CD14-positive monocyte (primary cell): ENCODE results near the gene ITGA5. TPM values are rescaled to one million over a fixed set of nuclear protein-coding genes. Genes with fewer than 3 reads are reported as not detected.
A peak's percentile ranks its signal among the peaks of the same experiment; 100 is the strongest.

ENCODE experiments used
- DNase-seq, 3 donors: peaks; one replicate each; pipeline ENCODE4 v3.0.0-alpha.2; 2011 to 2022
- H2AFZ ChIP-seq: 2 replicates; pipeline ENCODE4 v1.6.0; 2012; ENCODE audit warnings: mild to moderate bottlenecking, low read depth, low read length, inconsistent platforms; ENCODE audit not compliant: insufficient read depth, poor library complexity, severe bottlenecking
- H3K27ac ChIP-seq, 2 donors: 1 replicate in 1 of 2; 2 replicates in 1 of 2; pipeline ENCODE4 v1.5.1; 2012 to 2013; ENCODE audit warnings: low read length in 2 of 2, control low read depth in 1 of 2, inconsistent platforms in 1 of 2, low read depth in 1 of 2, mild to moderate bottlenecking in 1 of 2
- H3K27me3 ChIP-seq, 2 donors: one replicate each; pipeline versions ENCODE4 v1.6.0 to v1.6.1; 2011 to 2013; ENCODE audit warnings: low read length in 2 of 2; ENCODE audit not compliant: control insufficient read depth in 2 of 2, insufficient read depth in 2 of 2
- H3K36me3 ChIP-seq, 2 donors: replicated peaks in 1 of 2; 1 replicate in 1 of 2; 2 replicates in 1 of 2; pipeline versions ENCODE4 v1.5.1 to v1.6.1; 2012 to 2013; ENCODE audit warnings: low read length in 2 of 2, control low read depth in 1 of 2, inconsistent platforms in 1 of 2, mild to moderate bottlenecking in 1 of 2; ENCODE audit not compliant: insufficient read depth in 2 of 2, control insufficient read depth in 1 of 2
- H3K4me1 ChIP-seq, 2 donors: 1 replicate in 1 of 2; 2 replicates in 1 of 2; pipeline versions ENCODE4 v1.5.1 to v1.6.1; 2012 to 2013; ENCODE audit warnings: low read length in 2 of 2, control low read depth in 1 of 2, inconsistent platforms in 1 of 2, mild to moderate bottlenecking in 1 of 2, moderate library complexity in 1 of 2; ENCODE audit not compliant: insufficient read depth in 2 of 2, control insufficient read depth in 1 of 2
- H3K4me2 ChIP-seq: replicated peaks from 2 replicates; pipeline ENCODE3; 2012; ENCODE audit warnings: low read length, moderate library complexity, mild to moderate bottlenecking; ENCODE audit not compliant: poor library complexity, severe bottlenecking; ENCODE audit errors: extremely low read depth
- H3K4me3 ChIP-seq, 3 experiments: fragments of 200-600 bp in 1 of 3; sonication (generic) in 1 of 3; replicated peaks in 1 of 3; 1 replicate in 2 of 3; 2 replicates in 1 of 3; pipeline ENCODE4 v1.5.1; 2011 to 2013; ENCODE audit warnings: low read length in 3 of 3, mild to moderate bottlenecking in 3 of 3, control low read depth in 2 of 3, low read depth in 2 of 3, inconsistent platforms in 1 of 3, moderate library complexity in 1 of 3
- H3K79me2 ChIP-seq: 2 replicates; pipeline ENCODE4 v1.6.0; 2012; ENCODE audit warnings: mild to moderate bottlenecking, control low read depth, inconsistent platforms, low read length, moderate library complexity; ENCODE audit not compliant: insufficient read depth
- H3K9ac ChIP-seq: 2 replicates; pipeline ENCODE4 v1.6.0; 2017; ENCODE audit warnings: low read length, mild to moderate bottlenecking; ENCODE audit not compliant: insufficient read depth, poor library complexity, severe bottlenecking
- H3K9me3 ChIP-seq, 2 donors: replicated peaks in 1 of 2; 1 replicate in 1 of 2; 2 replicates in 1 of 2; pipeline versions ENCODE4 v1.5.1 to v1.6.1; 2012 to 2013; ENCODE audit warnings: low read length in 2 of 2, control low read depth in 1 of 2; ENCODE audit not compliant: control insufficient read depth in 1 of 2, insufficient read depth in 1 of 2
- H4K20me1 ChIP-seq: 2 replicates; pipeline ENCODE4 v1.6.0; 2012; ENCODE audit warnings: mild to moderate bottlenecking, low read length, control low read depth, moderate library complexity; ENCODE audit not compliant: insufficient read depth
- H3K27ac Mint-ChIP-seq, 7 donors: one replicate each; pipeline ENCODE4 v1.8.0; 2020; ENCODE audit warnings: mild to moderate bottlenecking in 7 of 7, mixed read lengths in 7 of 7, moderate library complexity in 6 of 7, inconsistent platforms in 2 of 7
- H3K27me3 Mint-ChIP-seq, 3 donors: one replicate each; pipeline ENCODE4 v1.8.0; 2021 to 2022; ENCODE audit warnings: low read depth in 3 of 3, mild to moderate bottlenecking in 3 of 3, mixed read lengths in 3 of 3, moderate library complexity in 3 of 3, inconsistent platforms in 1 of 3
- H3K36me3 Mint-ChIP-seq, 2 donors: one replicate each; pipeline ENCODE4 v1.8.0; 2020; ENCODE audit warnings: mixed read lengths in 2 of 2, inconsistent platforms in 1 of 2, mild to moderate bottlenecking in 1 of 2
- H3K4me1 Mint-ChIP-seq: one replicate; pipeline ENCODE4 v1.8.0; 2020; ENCODE audit warnings: mild to moderate bottlenecking, mixed read lengths
- H3K4me3 Mint-ChIP-seq, 2 donors: one replicate each; pipeline ENCODE4 v1.8.0; 2020; ENCODE audit warnings: mild to moderate bottlenecking in 2 of 2, mixed read lengths in 2 of 2, moderate library complexity in 1 of 2
- H3K9me3 Mint-ChIP-seq, 7 donors: one replicate each; pipeline ENCODE4 v1.8.0; 2020 to 2022; ENCODE audit warnings: mixed read lengths in 7 of 7, mild to moderate bottlenecking in 6 of 7, moderate library complexity in 6 of 7, inconsistent platforms in 2 of 7
- WGBS: methylation state at CpG from one replicate; pipeline ENCODE4 v1.1.5; 2013; ENCODE audit warnings: missing lambda C conversion rate; ENCODE audit not compliant: insufficient coverage; 5-methylcytosine and 5-hydroxymethylcytosine counted together
- intact Hi-C, 2 donors: fragments of 100-400 bp; cut with micrococcal nuclease; formaldehyde crosslinking; loops; one replicate each; pipeline versions ENCODE4 v1.15.0 to v1.15.1; 2023
- polyA plus RNA-seq, 3 donors: library from polyadenylated mRNA; depleted of rRNA in 1 of 3; unstranded in 2 of 3; stranded (reverse) in 1 of 3; fragments of 300-500 nt in 2 of 3; fragments of >200 nt in 1 of 3; fragmentation: Illumina TruSeq in 2 of 3; gene quantifications; 1 replicate in 2 of 3; 2 replicates in 1 of 3; pipeline ENCODE4 v1.2.3, GENCODE V29; 2012 to 2021
- TF ChIP-seq, protein P1 (sequence below): fragments of 200-600 bp; IDR thresholded peaks from one replicate; pipeline ENCODE4 v1.8.0; 2022; ENCODE audit warnings: antibody characterized with exemption, mild to moderate bottlenecking

ITGA5 gene
- polyA plus RNA-seq, 3 donors, result 85.5 to 142 (median 99.4) TPM

- Histone ChIP-seq H2AFZ (no peak overlapping the region), H3K4me3 (no peak overlapping the region), H3K36me3 (peaks cover 88 to 100% of the 10 kb centered on the region in 2 donors), H3K9ac (no peak overlapping the region), H3K27ac (peak overlapping the region in 1 of 2 donors; percentile 47), H3K4me1 (peaks cover 35 to 40% of the 10 kb centered on the region in 2 donors), H4K20me1 (peaks cover 93% of the 10 kb centered on the region), H3K79me2 (peaks cover 65% of the 10 kb centered on the region), H3K9me3 (no peaks in the 10 kb centered on the region), H3K27me3 (no peaks in the 10 kb centered on the region), H3K4me2 (no peak overlapping the region)
- Mint-ChIP-seq H3K27me3 (no peaks in the 10 kb centered on the region), H3K27ac (peak overlapping the region in 5 of 7 donors; percentile 32 to 92 (median 64)), H3K4me3 (no peak overlapping the region), H3K4me1 (peaks cover 48% of the 10 kb centered on the region), H3K9me3 (peaks cover 0 to 3% (median 0%) of the 10 kb centered on the region in 7 donors), H3K36me3 (peaks cover 85 to 100% of the 10 kb centered on the region in 2 donors)
- 100% methylated on average over 4 of the region's 7 CpGs for WGBS
- TF ChIP-seq, protein P1, sequence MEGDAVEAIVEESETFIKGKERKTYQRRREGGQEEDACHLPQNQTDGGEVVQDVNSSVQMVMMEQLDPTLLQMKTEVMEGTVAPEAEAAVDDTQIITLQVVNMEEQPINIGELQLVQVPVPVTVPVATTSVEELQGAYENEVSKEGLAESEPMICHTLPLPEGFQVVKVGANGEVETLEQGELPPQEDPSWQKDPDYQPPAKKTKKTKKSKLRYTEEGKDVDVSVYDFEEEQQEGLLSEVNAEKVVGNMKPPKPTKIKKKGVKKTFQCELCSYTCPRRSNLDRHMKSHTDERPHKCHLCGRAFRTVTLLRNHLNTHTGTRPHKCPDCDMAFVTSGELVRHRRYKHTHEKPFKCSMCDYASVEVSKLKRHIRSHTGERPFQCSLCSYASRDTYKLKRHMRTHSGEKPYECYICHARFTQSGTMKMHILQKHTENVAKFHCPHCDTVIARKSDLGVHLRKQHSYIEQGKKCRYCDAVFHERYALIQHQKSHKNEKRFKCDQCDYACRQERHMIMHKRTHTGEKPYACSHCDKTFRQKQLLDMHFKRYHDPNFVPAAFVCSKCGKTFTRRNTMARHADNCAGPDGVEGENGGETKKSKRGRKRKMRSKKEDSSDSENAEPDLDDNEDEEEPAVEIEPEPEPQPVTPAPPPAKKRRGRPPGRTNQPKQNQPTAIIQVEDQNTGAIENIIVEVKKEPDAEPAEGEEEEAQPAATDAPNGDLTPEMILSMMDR, result no peak
- intact Hi-C loops, result no loop called here
- DNase-seq, result no peak
Observed at GRCh38 chr12:54405573-54405972, 13.5 kb downstream of the ITGA5 start.

DNA sequence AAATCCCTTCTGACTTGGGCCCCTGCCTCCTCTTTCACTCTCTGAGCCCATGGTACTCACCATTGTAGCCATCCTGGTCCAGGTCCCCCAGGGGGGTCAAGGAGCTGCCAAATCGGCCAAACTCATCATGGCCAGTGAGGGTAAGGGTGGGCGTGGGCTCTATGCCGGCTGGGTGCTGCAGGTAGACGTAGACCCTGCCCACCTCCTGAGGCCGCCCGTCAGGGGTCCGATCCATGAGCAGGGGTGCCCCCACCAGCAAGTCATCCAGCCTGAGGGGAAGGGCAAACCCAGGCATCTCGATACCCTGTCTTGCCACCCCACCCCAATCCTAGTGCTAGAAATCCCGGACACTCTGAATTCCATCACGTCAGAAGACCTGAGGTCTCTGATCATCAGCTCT lies 14.0 kb downstream of the ITGA5 start:
- Mint-ChIP-seq H3K4me3 (no peak overlapping the region), H3K36me3 (peaks cover 89 to 100% of the 10 kb centered on the region in 2 donors), H3K4me1 (peaks cover 44% of the 10 kb centered on the region), H3K27me3 (no peaks in the 10 kb centered on the region), H3K27ac (peak overlapping the region in 5 of 7 donors; percentile 64 to 92 (median 77)), H3K9me3 (peaks cover 0 to 3% (median 0%) of the 10 kb centered on the region in 7 donors)
- Histone ChIP-seq H4K20me1 (peaks cover 93% of the 10 kb centered on the region), H3K36me3 (peaks cover 91 to 100% of the 10 kb centered on the region in 2 donors), H3K4me2 (no peak overlapping the region), H3K4me1 (peaks cover 30 to 35% of the 10 kb centered on the region in 2 donors), H3K79me2 (peaks cover 61% of the 10 kb centered on the region), H2AFZ (no peak overlapping the region), H3K27ac (peak overlapping the region in 1 of 2 donors; percentile 47), H3K9ac (no peak overlapping the region), H3K27me3 (no peaks in the 10 kb centered on the region), H3K9me3 (no peaks in the 10 kb centered on the region), H3K4me3 (no peak overlapping the region)
- no peak for DNase-seq
- intact Hi-C loops, result no loop called here
- WGBS, result 100% methylated on average over 6 of the region's 10 CpGs
- TF ChIP-seq, protein P1, result no peak
